Mesenchymal stem cell (in vitro differentiated cells and primary cell): Measurements from ENCODE around the gene SCPEP1.

Experiments
- DNase-seq: peaks from one replicate; pipeline ENCODE4 v3.0.0-alpha.2; 2013
- H2AFZ ChIP-seq: one replicate; pipeline ENCODE4 v1.6.1; 2013; ENCODE audit warnings: low read depth, mild to moderate bottlenecking, control low read depth, inconsistent platforms, low read length, moderate library complexity
- H2AK5ac ChIP-seq: 2 replicates; pipeline ENCODE4 v1.6.1; 2013; ENCODE audit warnings: low read length, moderate library complexity, mild to moderate bottlenecking, inconsistent platforms; ENCODE audit not compliant: severe bottlenecking
- H2BK120ac ChIP-seq: one replicate; pipeline ENCODE4 v1.6.1; 2013; ENCODE audit warnings: low read depth, mild to moderate bottlenecking, inconsistent platforms, low read length, moderate library complexity
- H2BK12ac ChIP-seq, 2 experiments: one replicate each; pipeline ENCODE4 v1.6.1; 2013; ENCODE audit warnings: inconsistent platforms in 2 of 2, low read length in 2 of 2, mild to moderate bottlenecking in 2 of 2, moderate library complexity in 2 of 2, control low read depth in 1 of 2
- H2BK15ac ChIP-seq: one replicate; pipeline ENCODE4 v1.6.1; 2013; ENCODE audit warnings: mild to moderate bottlenecking, low read depth, inconsistent platforms; ENCODE audit not compliant: poor library complexity, severe bottlenecking
- H2BK5ac ChIP-seq: 2 replicates; pipeline ENCODE4 v1.6.1; 2013; ENCODE audit warnings: low read depth, mild to moderate bottlenecking, low read length, control low read depth, inconsistent platforms; ENCODE audit not compliant: poor library complexity, severe bottlenecking
- H3K14ac ChIP-seq, 2 experiments: one replicate each; pipeline ENCODE4 v1.6.1; 2013; ENCODE audit warnings: inconsistent platforms in 2 of 2, low read length in 2 of 2, control low read depth in 1 of 2, mild to moderate bottlenecking in 1 of 2, moderate library complexity in 1 of 2
- H3K18ac ChIP-seq, 2 experiments: one replicate each; pipeline ENCODE4 v1.6.1; 2013; ENCODE audit warnings: inconsistent platforms in 2 of 2, low read length in 2 of 2, control low read depth in 1 of 2, low read depth in 1 of 2, mild to moderate bottlenecking in 1 of 2
- H3K23ac ChIP-seq, 2 experiments: one replicate each; pipeline ENCODE4 v1.6.1; 2013; ENCODE audit warnings: inconsistent platforms in 2 of 2, low read length in 2 of 2, mild to moderate bottlenecking in 2 of 2, moderate library complexity in 2 of 2, control low read depth in 1 of 2
- H3K27ac ChIP-seq: 2 replicates; pipeline ENCODE4 v1.5.1; 2013; ENCODE audit warnings: mild to moderate bottlenecking, moderate library complexity, low read length, control low read depth, inconsistent platforms; ENCODE audit not compliant: poor library complexity, severe bottlenecking
- H3K27me3 ChIP-seq, 2 experiments: 2 replicates each; pipeline versions ENCODE4 v1.6.1 to v1.7.0; 2013; ENCODE audit warnings: low read length in 2 of 2, mild to moderate bottlenecking in 2 of 2, moderate library complexity in 2 of 2, control low read depth in 1 of 2, inconsistent platforms in 1 of 2; ENCODE audit not compliant: control insufficient read depth in 1 of 2, insufficient read depth in 1 of 2
- H3K36me3 ChIP-seq, 2 experiments: 2 replicates each; pipeline versions ENCODE4 v1.6.1 to v1.7.0; 2013; ENCODE audit warnings: low read length in 2 of 2, control low read depth in 1 of 2, inconsistent platforms in 1 of 2, low read depth in 1 of 2, mild to moderate bottlenecking in 1 of 2; ENCODE audit not compliant: insufficient read depth in 2 of 2, control insufficient read depth in 1 of 2
- H3K4ac ChIP-seq, 2 experiments: one replicate each; pipeline ENCODE4 v1.6.1; 2013; ENCODE audit warnings: inconsistent platforms in 2 of 2, low read length in 2 of 2, mild to moderate bottlenecking in 2 of 2, moderate library complexity in 2 of 2, control low read depth in 1 of 2, low read depth in 1 of 2
- H3K4me1 ChIP-seq: 2 replicates; pipeline ENCODE4 v1.6.1; 2013; ENCODE audit warnings: low read depth, low read length, control low read depth; ENCODE audit not compliant: control insufficient read depth, insufficient read depth
- H3K4me2 ChIP-seq: 2 replicates; pipeline ENCODE4 v1.6.1; 2013; ENCODE audit warnings: low read length, mild to moderate bottlenecking, inconsistent platforms; ENCODE audit not compliant: poor library complexity, severe bottlenecking
- H3K4me3 ChIP-seq, 2 experiments: 2 replicates each; pipeline versions ENCODE4 v1.5.1 to v1.7.0; 2013; ENCODE audit warnings: low read length in 2 of 2, mild to moderate bottlenecking in 2 of 2, control low read depth in 1 of 2, low read depth in 1 of 2; ENCODE audit not compliant: insufficient read depth in 1 of 2
- H3K79me1 ChIP-seq: replicated peaks from 2 replicates; pipeline ENCODE4 v1.6.1; 2013; ENCODE audit warnings: mild to moderate bottlenecking, control low read depth, low read length, inconsistent platforms; ENCODE audit not compliant: poor library complexity, severe bottlenecking
- H3K9ac ChIP-seq: 2 replicates; pipeline ENCODE4 v1.7.0; 2013; ENCODE audit warnings: mild to moderate bottlenecking, low read length, moderate library complexity
- H3K9me3 ChIP-seq: 2 replicates; pipeline ENCODE4 v1.7.0; 2013; ENCODE audit warnings: mild to moderate bottlenecking, low read length; ENCODE audit not compliant: control insufficient read depth
- H4K8ac ChIP-seq: one replicate; pipeline ENCODE4 v1.6.1; 2013; ENCODE audit warnings: inconsistent platforms, mild to moderate bottlenecking, low read length, moderate library complexity
- H4K91ac ChIP-seq: one replicate; pipeline ENCODE4 v1.6.1; 2013; ENCODE audit warnings: mild to moderate bottlenecking, low read length, inconsistent platforms
- WGBS: methylation state at CpG from one replicate; pipeline ENCODE4 v1.1.7; 2013; ENCODE audit warnings: mixed read lengths; 5-methylcytosine and 5-hydroxymethylcytosine counted together

Gene SCPEP1

GRCh38 chr17:57008958-57009357 is 31.0 kb downstream of the SCPEP1 start:
- WGBS = 91% methylated on average over 2 of the region's 2 CpGs
- H3K9ac ChIP-seq = no peak overlapping the region
- no peak overlapping the region for H3K14ac ChIP-seq
- no peak overlapping the region for H3K18ac ChIP-seq
- H3K27me3 ChIP-seq = peaks cover 0 to 14% of the 10 kb centered on the region in 2 experiments
- no peaks in the 10 kb centered on the region for H3K4me1 ChIP-seq
- no peak overlapping the region for H2AK5ac ChIP-seq
- no peak overlapping the region for H3K4me2 ChIP-seq
- no peak overlapping the region for H3K4ac ChIP-seq
- no peaks in the 10 kb centered on the region for H3K9me3 ChIP-seq
- H2BK5ac ChIP-seq = no peak overlapping the region
- H2BK15ac ChIP-seq = no peak overlapping the region
- no peak overlapping the region for H2BK120ac ChIP-seq
- DNase-seq = no peak
- H3K79me1 ChIP-seq = no peaks in the 10 kb centered on the region
- no peak overlapping the region for H2BK12ac ChIP-seq
- peaks cover 3 to 29% of the 10 kb centered on the region in 2 experiments for H3K36me3 ChIP-seq
- no peak overlapping the region for H3K23ac ChIP-seq
- H3K4me3 ChIP-seq = no peak overlapping the region
- H4K91ac ChIP-seq = no peak overlapping the region
- H3K27ac ChIP-seq = no peak overlapping the region
- H4K8ac ChIP-seq = no peak overlapping the region
- H2AFZ ChIP-seq = no peak overlapping the region

GRCh38 chr17:57009737-57010445 is 32.0 kb downstream of the SCPEP1 start:
- H3K18ac ChIP-seq = no peak overlapping the region
- H4K91ac ChIP-seq = no peak overlapping the region
- peaks cover 0 to 14% of the 10 kb centered on the region in 2 experiments for H3K27me3 ChIP-seq
- H2BK120ac ChIP-seq = no peak overlapping the region
- 41% methylated on average over 5 of the region's 7 CpGs for WGBS
- no peak overlapping the region for H3K27ac ChIP-seq
- peak; percentile 47 for DNase-seq
- H2BK5ac ChIP-seq = no peak overlapping the region
- H3K4ac ChIP-seq = no peak overlapping the region
- no peaks in the 10 kb centered on the region for H3K4me1 ChIP-seq
- H3K79me1 ChIP-seq = no peaks in the 10 kb centered on the region
- H3K9me3 ChIP-seq = no peaks in the 10 kb centered on the region
- H3K36me3 ChIP-seq = peaks cover 3 to 22% of the 10 kb centered on the region in 2 experiments
- no peak overlapping the region for H4K8ac ChIP-seq
- H2AFZ ChIP-seq = no peak overlapping the region
- no peak overlapping the region for H3K4me3 ChIP-seq
- no peak overlapping the region for H3K9ac ChIP-seq
- H3K14ac ChIP-seq = no peak overlapping the region
- H3K4me2 ChIP-seq = no peak overlapping the region
- H2AK5ac ChIP-seq = no peak overlapping the region
- no peak overlapping the region for H2BK15ac ChIP-seq
- H2BK12ac ChIP-seq = no peak overlapping the region
- no peak overlapping the region for H3K23ac ChIP-seq

DNA sequence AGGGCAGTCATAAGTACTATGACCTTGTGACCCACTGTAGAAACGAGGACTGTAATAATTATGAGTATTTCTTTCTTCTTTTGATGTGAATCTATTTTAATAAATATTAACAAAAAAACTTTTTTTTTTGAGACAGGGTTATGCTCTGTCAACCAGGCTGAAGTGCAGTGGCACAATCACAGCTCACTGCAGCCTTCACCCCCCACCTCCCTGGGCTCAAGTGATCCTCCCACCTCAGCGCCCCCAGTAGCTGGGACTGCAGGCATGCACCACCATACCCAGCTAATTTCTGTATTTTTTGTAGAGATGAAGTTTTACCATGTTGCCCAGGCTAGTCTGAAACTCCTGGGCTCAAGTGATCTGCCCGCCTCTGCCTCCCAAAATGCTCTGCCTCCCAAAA is 32.6 kb downstream of the SCPEP1 start:
- Histone ChIP-seq H4K8ac (no peak overlapping the region), H3K23ac (no peak overlapping the region), H3K4me2 (no peak overlapping the region), H3K27me3 (peaks cover 0 to 14% of the 10 kb centered on the region in 2 experiments), H3K36me3 (peaks cover 3 to 16% of the 10 kb centered on the region in 2 experiments), H2BK120ac (no peak overlapping the region), H2BK5ac (no peak overlapping the region), H2AFZ (no peak overlapping the region), H2BK15ac (no peak overlapping the region), H3K4me3 (no peak overlapping the region), H2AK5ac (no peak overlapping the region), H3K4ac (no peak overlapping the region), H3K9me3 (no peaks in the 10 kb centered on the region), H4K91ac (no peak overlapping the region), H3K14ac (no peak overlapping the region), H3K18ac (no peak overlapping the region), H3K79me1 (no peaks in the 10 kb centered on the region), H2BK12ac (no peak overlapping the region), H3K9ac (no peak overlapping the region), H3K4me1 (no peaks in the 10 kb centered on the region), H3K27ac (no peak overlapping the region)
- 92% methylated on average over 1 of the region's 3 CpGs for WGBS
- no peak for DNase-seq

DNA sequence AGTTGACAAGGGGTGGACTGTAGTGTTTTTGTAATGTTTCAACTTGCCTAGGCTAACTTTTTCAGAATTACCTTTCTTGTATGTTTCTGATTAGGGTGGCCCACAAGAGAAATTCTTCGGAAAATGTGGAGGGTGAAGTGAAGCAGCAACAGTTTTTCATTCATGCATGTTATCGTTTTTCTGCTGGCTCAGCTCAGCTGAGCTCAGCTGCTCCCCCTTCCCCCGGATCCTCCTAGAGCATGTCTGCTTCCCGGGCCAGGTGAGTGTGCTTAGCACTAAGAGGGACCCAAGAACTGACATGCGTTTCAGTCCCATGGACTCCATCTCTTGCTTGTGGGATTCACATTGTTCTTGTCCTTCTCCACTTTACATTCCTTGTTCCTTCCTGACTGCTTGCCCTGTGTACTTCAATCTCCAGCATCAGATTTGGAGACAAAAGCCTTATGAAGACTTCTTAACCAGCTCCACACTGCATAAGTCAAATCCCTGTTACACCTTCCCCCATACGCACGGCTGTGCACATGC is 33.6 kb downstream of the SCPEP1 start:
- H2BK120ac ChIP-seq = no peak overlapping the region
- H3K4me3 ChIP-seq = no peak overlapping the region
- no peak overlapping the region for H4K91ac ChIP-seq
- WGBS = 93% methylated on average over 7 of the region's 7 CpGs
- H3K4ac ChIP-seq = no peak overlapping the region
- no peak overlapping the region for H2BK15ac ChIP-seq
- H3K23ac ChIP-seq = no peak overlapping the region
- no peak overlapping the region for H3K4me2 ChIP-seq
- no peak overlapping the region for H2BK12ac ChIP-seq
- H2AFZ ChIP-seq = no peak overlapping the region
- H3K4me1 ChIP-seq = no peaks in the 10 kb centered on the region
- H2AK5ac ChIP-seq = no peak overlapping the region
- H4K8ac ChIP-seq = no peak overlapping the region
- no peak overlapping the region for H3K27ac ChIP-seq
- no peaks in the 10 kb centered on the region for H3K79me1 ChIP-seq
- peaks cover 0 to 18% of the 10 kb centered on the region in 2 experiments for H3K27me3 ChIP-seq
- H3K14ac ChIP-seq = no peak overlapping the region
- H3K9me3 ChIP-seq = no peaks in the 10 kb centered on the region
- no peak for DNase-seq
- H3K18ac ChIP-seq = no peak overlapping the region
- H3K36me3 ChIP-seq = peaks cover 0 to 8% of the 10 kb centered on the region in 2 experiments
- no peak overlapping the region for H2BK5ac ChIP-seq
- no peak overlapping the region for H3K9ac ChIP-seq
